Kidney capillary endothelial cell (primary cell): ENCODE data around the gene SLA2.
A peak's percentile ranks its signal among the peaks of the same experiment; 100 is the strongest.

ENCODE experiments used
- DNase-seq: peaks from one replicate; pipeline ENCODE4 v3.0.0-alpha.2; 2018; ENCODE audit warnings: low spot score

SLA2 gene

DNA sequence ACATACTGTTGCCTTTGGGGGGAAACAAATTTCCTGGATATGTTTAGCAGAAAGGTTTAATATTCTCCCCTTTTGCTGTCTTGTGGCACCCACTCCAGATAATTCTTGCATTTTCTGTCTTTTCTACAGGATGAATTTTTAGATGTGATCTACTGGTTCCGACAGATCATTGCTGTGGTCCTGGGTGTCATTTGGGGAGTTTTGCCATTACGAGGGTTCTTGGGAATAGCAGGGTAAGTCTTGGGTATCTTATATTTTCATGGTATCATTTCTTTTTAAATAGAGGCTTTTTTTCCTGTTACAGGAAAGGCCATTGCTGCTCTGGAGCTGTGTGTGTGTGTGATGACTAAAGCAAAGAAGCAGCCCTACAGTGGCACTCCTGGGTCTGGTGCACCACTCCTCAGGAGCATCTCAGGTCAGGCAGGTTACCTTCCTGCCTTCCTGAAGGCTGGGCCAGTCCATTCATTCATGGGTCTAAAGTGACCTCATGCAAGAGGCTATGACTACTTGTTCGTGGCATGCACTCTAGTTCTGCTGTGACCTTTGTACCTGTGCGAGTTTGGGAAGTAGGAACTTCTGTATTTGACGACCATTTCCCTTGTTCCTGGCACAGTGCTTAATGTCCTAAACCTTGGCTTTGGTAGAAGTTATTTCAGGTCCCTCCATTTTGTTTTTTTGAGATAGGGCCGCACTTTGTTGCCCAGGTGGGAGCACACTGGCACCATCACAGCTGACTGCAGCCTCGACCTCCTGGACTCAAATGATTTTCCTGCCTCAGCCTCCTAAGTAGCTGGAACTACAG lies 38.2 kb downstream of the SLA2 start:
- peak; percentile 7 for DNase-seq

DNA sequence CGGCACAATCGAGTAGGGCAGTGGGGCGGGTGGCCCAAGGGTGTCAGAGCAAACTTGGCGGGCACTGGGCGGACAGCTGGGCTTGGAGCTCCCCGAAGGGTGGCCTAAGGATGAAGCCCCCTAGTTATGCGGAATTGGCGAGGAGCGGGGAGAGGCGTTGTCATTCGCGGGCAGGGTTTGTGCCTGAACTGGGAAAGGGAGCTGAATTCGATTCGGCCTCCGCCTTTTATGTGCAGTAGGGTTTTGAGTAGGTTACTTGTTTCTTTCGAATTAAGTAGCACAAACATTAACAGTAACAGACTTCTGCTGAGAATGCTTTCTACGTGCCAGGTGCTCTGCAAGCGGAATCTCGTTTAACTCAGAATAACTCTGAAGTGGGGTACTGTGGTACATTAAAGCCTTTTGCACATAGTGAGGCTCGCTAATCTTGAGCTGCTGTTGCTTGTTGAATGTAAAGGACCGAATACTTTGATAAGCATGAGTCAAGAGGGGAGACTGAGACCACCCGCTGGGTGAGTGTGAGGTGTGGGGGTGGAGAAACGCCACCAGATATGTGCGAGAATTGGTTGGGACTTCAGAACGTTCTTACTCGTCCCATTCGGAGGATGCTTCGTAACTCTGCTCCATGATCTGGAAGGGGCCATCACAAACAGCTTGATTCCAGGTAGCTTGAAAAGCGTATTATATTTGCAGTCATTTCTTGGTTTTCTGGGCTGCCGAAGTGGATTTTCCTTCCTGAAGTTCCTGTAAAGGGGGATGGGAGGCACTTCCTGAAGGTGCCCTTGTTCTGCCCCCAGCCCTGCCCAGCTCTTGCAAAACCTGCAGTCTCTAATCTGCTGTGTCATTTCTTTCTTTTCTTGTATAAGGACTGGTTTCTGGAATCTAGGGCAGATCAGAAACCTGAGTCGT lies 39.6 kb downstream of the SLA2 start:
- peak; percentile 21 for DNase-seq

- DNase-seq: peak; percentile 99
Observed at GRCh38 chr20:36605399-36606157, 40.4 kb downstream of the SLA2 start, which contains the start of gene RAB5IF. Gene RAB5IF (plus strand): TSS chr20:36605779. CDS start chr20:36605952, 173 bp downstream.

GRCh38 chr20:36604952-36605398 lies 41.0 kb downstream of the SLA2 start:
- DNase-seq: no peak

GRCh38 chr20:36601540-36601939 lies 44.5 kb downstream of the SLA2 start:
- DNase-seq: no peak

DNA sequence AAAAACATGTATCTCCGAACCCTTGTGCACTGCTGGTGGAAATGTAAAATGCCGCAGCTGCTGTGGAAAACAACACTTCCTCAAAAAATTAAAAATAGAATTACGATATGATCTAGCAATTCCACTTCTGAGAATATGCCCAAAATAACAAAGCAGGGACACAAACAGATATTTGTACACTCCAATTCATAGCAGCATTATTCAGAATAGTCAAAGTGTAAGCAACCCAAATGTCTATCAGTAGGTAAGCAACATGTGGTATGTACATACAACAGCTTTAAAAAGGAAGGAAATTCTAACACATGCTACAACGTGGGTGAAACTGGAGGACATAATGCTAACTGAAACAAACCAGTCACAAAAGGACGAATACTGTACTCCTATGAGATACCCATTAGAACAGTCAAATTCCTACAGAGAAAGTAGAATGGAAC lies 46.1 kb downstream of the SLA2 start:
- DNase-seq: no peak

GRCh38 chr20:36593347-36593929 lies 52.6 kb downstream of the SLA2 start:
- DNase-seq: no peak

GRCh38 chr20:36591854-36592641 lies 53.9 kb downstream of the SLA2 start:
- no peak for DNase-seq

DNA sequence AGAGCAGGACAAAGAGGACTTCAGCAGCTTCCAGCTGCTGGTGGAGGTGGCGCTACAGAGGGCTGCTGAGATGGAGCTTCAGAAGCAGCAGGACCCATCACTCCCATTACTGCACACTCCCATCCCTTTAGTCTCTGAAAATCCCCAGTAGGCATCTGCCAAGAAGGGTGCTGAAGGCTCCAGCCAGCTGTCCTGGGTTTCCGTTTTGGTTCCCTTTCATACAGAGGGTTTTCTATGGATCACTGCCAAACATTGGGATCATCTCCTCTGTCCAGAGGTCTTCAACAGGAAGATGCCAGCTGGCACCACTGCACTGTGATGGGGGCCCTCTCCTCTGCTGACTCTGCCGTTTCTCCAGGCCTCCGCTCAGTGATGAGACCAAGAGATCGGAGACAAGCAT lies 54.7 kb downstream of the SLA2 start:
- DNase-seq: no peak

- no peak for DNase-seq
Observed at GRCh38 chr20:36587388-36588070, 58.5 kb downstream of the SLA2 start.

- DNase-seq: peak; percentile 21
Observed at GRCh38 chr20:36585410-36586125, 60.4 kb downstream of the SLA2 start.

GRCh38 chr20:36584018-36584481 lies 61.9 kb downstream of the SLA2 start:
- DNase-seq: no peak

DNA sequence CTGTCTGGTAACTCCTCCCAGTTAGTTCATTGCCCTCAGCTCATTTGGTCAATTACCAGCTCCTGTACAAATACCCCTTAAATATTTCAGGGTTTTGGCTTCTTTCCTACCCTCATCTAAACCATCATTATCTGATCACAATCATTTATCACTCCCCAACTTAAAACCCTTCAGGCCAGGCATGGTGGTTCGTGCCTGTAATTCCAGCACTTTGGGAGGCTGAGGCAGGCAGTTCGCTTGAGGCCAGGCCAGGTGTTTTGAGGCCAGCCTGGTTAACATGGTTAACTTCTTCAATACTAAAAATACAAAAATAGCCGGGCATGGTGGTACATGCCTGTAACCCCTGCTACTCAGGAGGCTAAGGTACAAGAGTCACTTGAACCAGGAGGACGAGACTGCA lies 63.2 kb downstream of the SLA2 start:
- no peak for DNase-seq

DNA sequence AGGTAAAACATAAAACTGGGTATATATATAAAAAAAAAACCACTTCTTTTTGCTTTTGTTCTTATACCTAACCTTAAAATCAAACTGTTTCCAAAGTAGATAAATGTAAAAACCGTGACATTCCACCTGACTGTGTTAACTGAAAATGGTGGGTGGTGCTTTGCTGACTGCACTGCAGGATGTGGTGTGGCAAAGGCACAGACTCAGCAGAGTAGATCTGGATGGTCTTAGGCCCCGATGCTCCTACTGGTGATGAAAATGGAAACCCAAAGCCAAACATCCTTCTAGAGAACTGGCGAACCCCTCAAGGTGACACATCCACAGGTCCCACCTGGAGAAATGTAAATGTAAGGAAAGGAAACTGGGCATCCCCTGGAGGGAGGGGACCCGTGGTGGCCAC lies 63.7 kb downstream of the SLA2 start:
- DNase-seq: no peak

DNA sequence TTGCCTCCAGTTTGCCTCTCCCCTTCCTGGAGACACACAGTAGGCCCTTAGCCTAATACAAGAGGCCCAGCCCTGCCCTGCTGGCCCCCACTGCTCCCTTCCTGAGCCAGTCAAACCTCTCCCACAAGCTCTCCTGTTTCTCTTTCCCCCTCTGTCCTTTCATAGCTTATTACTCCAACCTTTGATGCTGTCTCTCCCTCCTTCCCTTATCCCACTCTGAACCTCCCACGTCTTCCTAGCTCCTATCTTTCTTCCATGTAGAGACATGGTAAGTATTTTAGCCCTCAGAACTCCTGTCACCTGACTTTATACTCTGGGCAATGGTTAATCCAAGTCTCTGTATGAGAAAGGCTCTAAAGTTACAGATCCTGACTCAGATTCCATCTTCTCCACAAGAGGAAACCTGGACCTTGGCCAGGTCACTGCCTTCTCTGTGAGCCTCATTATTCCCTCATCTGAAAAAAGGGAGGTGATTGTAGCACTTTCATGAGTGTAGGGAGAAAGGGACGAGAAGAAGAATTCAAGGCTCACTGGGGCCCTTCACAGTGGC lies 65.9 kb downstream of the SLA2 start:
- no peak for DNase-seq

DNA sequence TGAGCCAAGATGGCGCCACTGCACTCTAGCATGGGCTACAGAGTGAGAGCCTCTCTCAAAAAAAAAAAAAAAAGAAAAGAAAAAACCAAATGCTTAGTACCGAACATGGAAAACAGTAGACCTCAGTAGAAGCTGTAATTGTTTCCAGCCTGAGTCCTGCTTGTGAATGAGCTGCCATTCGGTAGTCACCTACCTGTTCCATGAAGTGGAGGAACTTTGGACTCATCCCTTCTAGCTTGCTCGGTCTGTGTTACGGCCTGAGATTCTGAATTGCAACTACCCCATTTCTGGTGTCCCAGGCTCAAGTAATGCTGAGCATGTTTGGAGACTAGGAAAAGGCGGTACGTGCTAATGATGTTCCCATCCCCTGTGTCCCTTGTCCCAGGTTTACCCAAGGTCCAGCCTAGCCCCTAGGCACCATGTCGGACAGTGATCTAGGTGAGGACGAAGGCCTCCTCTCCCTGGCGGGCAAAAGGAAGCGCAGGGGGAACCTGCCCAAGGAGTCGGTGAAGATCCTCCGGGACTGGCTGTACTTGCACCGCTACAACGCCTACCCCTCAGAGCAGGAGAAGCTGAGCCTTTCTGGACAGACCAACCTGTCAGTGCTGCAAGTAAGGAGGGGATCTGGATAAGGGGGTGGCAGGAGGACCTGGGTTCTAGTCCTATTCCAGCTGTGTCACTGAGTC lies 67.5 kb downstream of the SLA2 start:
- no peak for DNase-seq

GRCh38 chr20:36576081-36576445 lies 69.9 kb downstream of the SLA2 start:
- DNase-seq: no peak

DNA sequence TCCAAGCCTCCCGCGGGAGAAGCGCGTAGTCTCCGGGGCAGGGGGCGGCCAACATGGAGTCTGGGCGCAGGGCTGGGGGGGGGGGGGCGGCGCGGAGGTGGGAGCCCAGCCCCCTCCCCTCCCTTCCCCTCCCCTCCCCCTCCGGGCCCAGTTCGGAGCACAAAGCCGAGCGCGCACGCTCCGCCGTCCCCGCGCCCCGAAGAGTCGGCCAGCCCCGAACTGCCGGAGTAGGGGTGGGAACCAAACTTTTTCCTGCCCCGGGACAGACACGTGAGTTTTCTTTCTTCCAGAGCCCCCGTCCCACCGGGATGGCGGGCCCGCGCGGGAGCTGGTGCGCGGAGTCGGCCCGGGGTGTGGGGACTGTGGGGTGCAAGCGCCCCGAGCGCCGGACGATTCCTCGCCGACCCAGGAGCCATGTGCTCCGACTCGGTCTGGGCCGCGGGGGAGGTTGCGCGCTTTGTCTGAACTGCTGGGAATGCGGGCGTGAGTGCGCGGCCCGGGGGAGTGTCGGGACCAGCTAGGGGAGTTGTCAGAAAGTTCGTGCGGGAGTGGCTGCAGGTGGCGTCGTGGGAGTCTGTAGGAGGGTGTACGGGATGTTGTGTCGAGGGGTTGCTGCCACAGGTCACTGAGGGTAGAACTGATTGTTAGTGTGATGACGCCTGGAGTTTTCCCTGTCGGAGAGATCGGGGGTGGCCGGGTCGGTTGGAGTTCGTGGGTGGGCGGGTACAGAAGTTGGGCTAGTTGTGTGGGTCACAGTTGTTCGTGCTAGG lies 71.4 kb downstream of the SLA2 start:
- peak; percentile 36 for DNase-seq
